ENCODE results near the gene CATSPERD. TPM values are rescaled to one million over a fixed set of nuclear protein-coding genes. Genes with fewer than 3 reads are reported as not detected.

Gene CATSPERD
- total and polyA plus RNA-seq, 4 experiments from 2014 or later: not detected

DNA sequence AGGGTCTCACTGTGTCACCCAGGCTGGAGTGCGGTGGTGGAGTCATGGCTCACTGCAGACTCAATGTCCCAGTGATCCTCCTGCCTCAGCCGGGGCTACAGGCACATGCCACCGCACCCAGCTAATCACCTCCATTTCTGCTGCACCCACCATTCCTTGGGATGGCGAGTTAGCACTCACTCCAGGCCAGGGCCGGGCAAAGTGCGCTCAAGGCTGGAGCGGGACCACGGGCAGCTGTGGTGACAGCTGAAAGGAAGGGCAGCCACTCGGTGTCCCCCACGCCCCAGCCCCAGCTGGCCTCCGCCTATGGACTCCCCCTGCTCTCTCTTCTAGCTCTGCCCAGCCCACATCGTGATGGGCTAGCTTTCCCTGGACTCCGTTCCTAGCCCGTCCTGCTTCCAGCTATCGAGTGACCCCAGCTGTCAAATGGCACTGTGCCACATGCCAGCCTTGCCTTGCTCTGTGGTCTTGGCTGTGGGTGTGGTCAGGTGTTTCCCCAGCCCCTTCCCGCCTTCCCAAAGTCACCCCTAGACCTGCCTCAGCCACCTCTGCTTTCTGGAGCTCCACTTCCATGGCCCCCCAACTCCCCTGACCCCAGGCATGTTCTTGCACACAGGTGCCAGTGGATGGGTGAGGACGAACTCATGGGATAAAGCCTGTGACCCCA lies 44.2 kb upstream of the CATSPERD start:
- peaks cover 0 to 6% (median 0%) of the 10 kb centered on the region in 8 donors for H3K9me3 Mint-ChIP-seq
- Histone ChIP-seq H3K27me3 (ENCODE audit: insufficient read depth, low read length) (no peaks in the 10 kb centered on the region), H3K4me3 (ENCODE audit: low read length in 2 of 2) (no peak overlapping the region), H3K27ac (ENCODE audit: low read depth, low read length) (no peak overlapping the region), H3K9me3 (ENCODE audit: control insufficient read depth in 1 of 2, low read length in 2 of 2) (no peaks in the 10 kb centered on the region), H3K36me3 (ENCODE audit: insufficient read depth, low read length) (no peaks in the 10 kb centered on the region), H3K4me1 (ENCODE audit: insufficient read depth, low read length) (peaks cover 16% of the 10 kb centered on the region)
- no peaks in the 10 kb centered on the region for H3K27me3 Mint-ChIP-seq
- POLR2A ChIA-PET (ENCODE audit: partially characterized antibody): interaction anchor here (0.8 to 2.1 kb wide), 4 partner anchors 10 to 50 kb away, joined by 3 to 6 read pairs (median 4); no protein-coding TSS in a partner anchor
- peaks cover 9 to 21% (median 16%) of the 10 kb centered on the region in 4 donors for H3K4me1 Mint-ChIP-seq
- CTCF ChIA-PET (ENCODE audit: partially characterized antibody): interaction anchor here (2.1 kb wide), 1 partner anchor 11 kb away, joined by 7 read pairs; no protein-coding TSS in a partner anchor
- peak in 1 of 5 donors; percentile 7 for DNase-seq
- no peak overlapping the region for H3K4me3 Mint-ChIP-seq
- H3K27ac Mint-ChIP-seq: peak overlapping the region in 2 of 7 donors; percentile 61 to 70
- H3K36me3 Mint-ChIP-seq: peaks cover 0 to 4% of the 10 kb centered on the region in 2 donors
- intact Hi-C loops (cut with micrococcal nuclease): no loop called here

DNA sequence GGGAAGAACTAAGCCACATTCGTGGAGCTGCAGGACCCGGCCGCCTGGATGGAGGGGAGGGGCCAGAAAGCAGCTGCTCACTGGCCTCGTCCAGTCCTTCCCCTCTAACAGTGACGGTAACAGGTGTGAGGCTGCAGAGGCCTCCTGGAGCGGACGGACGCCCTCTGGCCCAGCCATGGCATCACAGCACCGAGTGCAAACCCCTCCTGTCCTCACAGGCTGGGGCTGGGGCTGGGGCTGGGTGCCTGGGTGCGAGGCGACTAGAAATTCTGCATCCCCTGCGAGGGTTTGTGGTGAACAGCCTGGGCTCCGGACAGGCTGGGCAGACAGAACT lies 43.7 kb upstream of the CATSPERD start:
- H3K4me1 Mint-ChIP-seq: peaks cover 14 to 26% (median 21%) of the 10 kb centered on the region in 4 donors
- no peak for DNase-seq
- Histone ChIP-seq H3K27me3 (ENCODE audit: insufficient read depth, low read length) (no peaks in the 10 kb centered on the region), H3K36me3 (ENCODE audit: insufficient read depth, low read length) (no peaks in the 10 kb centered on the region), H3K27ac (ENCODE audit: low read depth, low read length) (no peak overlapping the region), H3K4me1 (ENCODE audit: insufficient read depth, low read length) (peaks cover 21% of the 10 kb centered on the region), H3K9me3 (ENCODE audit: control insufficient read depth in 1 of 2, low read length in 2 of 2) (no peaks in the 10 kb centered on the region), H3K4me3 (ENCODE audit: low read length in 2 of 2) (no peak overlapping the region)
- H3K27me3 Mint-ChIP-seq: no peaks in the 10 kb centered on the region
- H3K9me3 Mint-ChIP-seq: peaks cover 0 to 6% (median 0%) of the 10 kb centered on the region in 8 donors
- peaks cover 0 to 4% of the 10 kb centered on the region in 2 donors for H3K36me3 Mint-ChIP-seq
- ChIA-PET POLR2A (ENCODE audit: partially characterized antibody) (interaction anchor here (0.8 to 2.1 kb wide), 4 partner anchors 10 to 51 kb away, joined by 3 to 6 read pairs (median 4); no protein-coding TSS in a partner anchor), CTCF (ENCODE audit: partially characterized antibody) (interaction anchor here (2.1 kb wide), 1 partner anchor 10 kb away, joined by 7 read pairs; no protein-coding TSS in a partner anchor)
- no peak overlapping the region for H3K27ac Mint-ChIP-seq
- intact Hi-C loops (cut with micrococcal nuclease): no loop called here
- H3K4me3 Mint-ChIP-seq: no peak overlapping the region

DNA sequence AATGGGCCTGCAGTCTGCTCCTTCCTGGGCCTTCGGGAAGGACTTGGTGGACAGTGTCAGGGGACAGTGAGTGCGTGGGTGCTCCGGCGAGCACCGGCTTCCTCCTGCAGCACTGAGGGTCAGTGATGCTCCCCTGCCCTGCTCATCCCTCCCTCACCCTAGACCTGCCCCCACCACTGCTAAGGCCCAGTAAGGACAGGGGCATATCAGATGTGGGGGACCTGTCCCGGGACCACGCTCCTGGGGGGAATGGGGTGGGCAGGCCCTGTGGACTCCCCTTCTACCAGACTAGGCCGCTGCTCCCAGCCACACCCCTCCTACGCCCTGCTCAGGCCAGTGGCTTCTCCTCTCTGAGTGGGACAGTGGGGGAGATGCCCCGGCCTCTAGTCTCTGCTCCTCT lies 43.3 kb upstream of the CATSPERD start:
- peak overlapping the region in 2 of 7 donors; percentile 19 to 68 for H3K27ac Mint-ChIP-seq
- ChIA-PET CTCF (ENCODE audit: partially characterized antibody) (interaction anchor here (2.1 kb wide), 1 partner anchor 10 kb away, joined by 7 read pairs; no protein-coding TSS in a partner anchor), POLR2A (ENCODE audit: partially characterized antibody) (interaction anchor here (1.0 to 2.1 kb wide), 3 partner anchors 9 to 51 kb away, joined by 3 to 6 read pairs (median 5); no protein-coding TSS in a partner anchor)

DNA sequence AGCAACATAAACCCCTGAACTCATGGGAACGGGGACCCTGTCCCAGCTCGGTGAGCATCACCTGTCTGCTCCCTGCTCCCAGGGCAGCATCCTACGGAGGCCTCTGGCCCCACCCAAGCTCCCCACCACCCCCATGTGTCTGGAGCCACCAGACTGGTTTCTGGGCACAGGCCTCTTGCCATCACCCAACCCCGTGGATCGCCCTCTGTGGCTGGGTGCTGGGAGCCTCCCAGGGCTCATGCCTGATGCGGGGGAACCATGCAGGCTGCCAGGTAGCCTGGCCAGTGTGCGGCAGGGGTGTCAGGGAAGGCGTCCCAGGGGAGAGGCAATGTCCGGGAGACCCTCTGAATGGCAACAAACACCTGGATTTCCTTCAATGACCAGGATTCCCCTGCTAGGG lies 42.9 kb upstream of the CATSPERD start:
- ChIA-PET POLR2A (ENCODE audit: partially characterized antibody) (interaction anchor here (1.2 to 2.1 kb wide), 3 partner anchors 9 to 13 kb away, joined by 4 to 6 read pairs (median 5); no protein-coding TSS in a partner anchor), CTCF (ENCODE audit: partially characterized antibody) (interaction anchor here (2.1 kb wide), 1 partner anchor 9 kb away, joined by 7 read pairs; no protein-coding TSS in a partner anchor)
- peak overlapping the region in 1 of 7 donors; percentile 68 for H3K27ac Mint-ChIP-seq
- Histone ChIP-seq H3K4me1 (ENCODE audit: insufficient read depth, low read length) (peaks cover 21% of the 10 kb centered on the region), H3K36me3 (ENCODE audit: insufficient read depth, low read length) (no peaks in the 10 kb centered on the region), H3K9me3 (ENCODE audit: control insufficient read depth in 1 of 2, low read length in 2 of 2) (no peaks in the 10 kb centered on the region), H3K4me3 (ENCODE audit: low read length in 2 of 2) (no peak overlapping the region), H3K27ac (ENCODE audit: low read depth, low read length) (no peak overlapping the region), H3K27me3 (ENCODE audit: insufficient read depth, low read length) (no peaks in the 10 kb centered on the region)
- H3K4me3 Mint-ChIP-seq: no peak overlapping the region
- intact Hi-C loops (cut with micrococcal nuclease): no loop called here
- H3K4me1 Mint-ChIP-seq: peaks cover 16 to 33% (median 28%) of the 10 kb centered on the region in 4 donors
- no peaks in the 10 kb centered on the region for H3K27me3 Mint-ChIP-seq
- H3K36me3 Mint-ChIP-seq: peaks cover 0 to 4% of the 10 kb centered on the region in 2 donors
- DNase-seq: peak in 1 of 5 donors; percentile 29
- H3K9me3 Mint-ChIP-seq: peaks cover 0 to 6% (median 0%) of the 10 kb centered on the region in 8 donors

More for the DNA sequence above, 43.3 kb upstream of the CATSPERD start:
- DNase-seq: peak in 1 of 5 donors; percentile 16
- Mint-ChIP-seq H3K27me3 (no peaks in the 10 kb centered on the region), H3K9me3 (peaks cover 0 to 6% (median 0%) of the 10 kb centered on the region in 8 donors), H3K4me1 (peaks cover 14 to 30% (median 25%) of the 10 kb centered on the region in 4 donors), H3K4me3 (no peak overlapping the region), H3K36me3 (peaks cover 0 to 4% of the 10 kb centered on the region in 2 donors)
- Histone ChIP-seq H3K36me3 (ENCODE audit: insufficient read depth, low read length) (no peaks in the 10 kb centered on the region), H3K9me3 (ENCODE audit: control insufficient read depth in 1 of 2, low read length in 2 of 2) (no peaks in the 10 kb centered on the region), H3K27ac (ENCODE audit: low read depth, low read length) (no peak overlapping the region), H3K4me1 (ENCODE audit: insufficient read depth, low read length) (peaks cover 21% of the 10 kb centered on the region), H3K27me3 (ENCODE audit: insufficient read depth, low read length) (no peaks in the 10 kb centered on the region), H3K4me3 (ENCODE audit: low read length in 2 of 2) (no peak overlapping the region)
- intact Hi-C loops (cut with micrococcal nuclease): no loop called here

GRCh38 chr19:5678071-5678718 lies 42.2 kb upstream of the CATSPERD start:
- H3K4me3 Mint-ChIP-seq: peak overlapping the region in 1 of 8 donors; percentile 12
- CTCF ChIA-PET (ENCODE audit: partially characterized antibody): no interaction called here
- intact Hi-C loops (cut with micrococcal nuclease): no loop called here
- H3K27ac ChIP-seq (ENCODE audit: low read depth, low read length): no peak overlapping the region
- no peak overlapping the region for H3K4me3 ChIP-seq (ENCODE audit: low read length in 2 of 2)
- peaks cover 0 to 6% (median 0%) of the 10 kb centered on the region in 8 donors for H3K9me3 Mint-ChIP-seq
- H3K27me3 Mint-ChIP-seq: no peaks in the 10 kb centered on the region
- POLR2A ChIA-PET (ENCODE audit: partially characterized antibody): interaction anchor here (0.6 to 2.8 kb wide), 3 partner anchors 9 to 1084 kb away, joined by 4 to 13 read pairs (median 4); no protein-coding TSS in a partner anchor
- peaks cover 21% of the 10 kb centered on the region for H3K4me1 ChIP-seq (ENCODE audit: insufficient read depth, low read length)
- no peak overlapping the region for H3K27ac Mint-ChIP-seq
- no peaks in the 10 kb centered on the region for H3K36me3 ChIP-seq (ENCODE audit: insufficient read depth, low read length)
- H3K4me1 Mint-ChIP-seq: peaks cover 17 to 35% (median 28%) of the 10 kb centered on the region in 4 donors
- peaks cover 0 to 4% of the 10 kb centered on the region in 2 donors for H3K36me3 Mint-ChIP-seq
- no peaks in the 10 kb centered on the region for H3K9me3 ChIP-seq (ENCODE audit: control insufficient read depth in 1 of 2, low read length in 2 of 2)
- DNase-seq: peak in 1 of 5 donors; percentile 33
- H3K27me3 ChIP-seq (ENCODE audit: insufficient read depth, low read length): no peaks in the 10 kb centered on the region

DNA sequence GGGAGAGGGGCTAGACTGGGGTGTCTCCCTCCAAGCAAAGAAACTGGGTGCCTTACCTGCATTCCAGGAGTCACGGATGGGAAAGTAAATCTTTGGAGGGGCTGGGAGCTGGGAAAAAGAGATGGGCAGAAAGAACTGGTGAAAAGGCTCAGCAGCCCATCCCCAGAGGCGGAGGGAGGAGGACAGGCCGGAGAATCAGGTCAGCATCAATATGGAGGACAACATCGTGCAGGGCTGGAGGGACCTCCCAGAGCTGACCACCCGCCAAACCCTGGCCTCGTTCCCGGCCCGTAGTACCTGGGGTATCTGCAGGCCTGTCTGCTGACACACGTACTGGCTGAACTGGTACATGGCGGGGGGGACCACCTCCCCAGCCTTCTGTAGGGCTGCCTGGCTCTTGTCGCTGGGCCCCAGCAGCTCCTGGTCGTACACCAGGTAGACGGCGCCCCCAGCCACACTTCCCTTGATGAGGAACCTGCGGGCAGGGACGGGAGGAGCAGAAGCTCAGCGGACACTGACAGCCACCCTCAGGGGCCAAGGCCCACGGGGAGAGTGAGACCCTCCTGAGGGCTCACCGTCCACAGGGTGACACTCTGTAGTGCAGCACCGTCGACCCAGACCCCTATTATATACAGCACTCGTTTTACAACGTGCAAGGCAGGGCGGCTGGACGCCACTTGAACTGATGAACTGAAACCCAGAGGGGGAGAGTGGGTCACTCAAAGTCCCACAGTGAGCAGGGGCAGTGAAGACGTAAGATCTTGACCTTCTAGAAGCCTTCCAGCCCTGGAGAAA lies 41.0 kb upstream of the CATSPERD start:
- Mint-ChIP-seq H3K27ac (peak overlapping the region; percentile 94 to 100 (median 99)), H3K4me3 (peak overlapping the region; percentile 87 to 98 (median 93)), H3K27me3 (no peaks in the 10 kb centered on the region), H3K4me1 (peaks cover 18 to 41% (median 26%) of the 10 kb centered on the region in 4 donors), H3K36me3 (peaks cover 0 to 4% of the 10 kb centered on the region in 2 donors), H3K9me3 (peaks cover 0 to 6% (median 0%) of the 10 kb centered on the region in 8 donors)
- DNase-seq: no peak
- Histone ChIP-seq H3K27ac (ENCODE audit: low read depth, low read length) (peak overlapping the region; percentile 87), H3K27me3 (ENCODE audit: insufficient read depth, low read length) (no peaks in the 10 kb centered on the region), H3K4me3 (ENCODE audit: low read length in 2 of 2) (peak overlapping the region; percentile 62 to 96), H3K9me3 (ENCODE audit: control insufficient read depth in 1 of 2, low read length in 2 of 2) (no peaks in the 10 kb centered on the region), H3K36me3 (ENCODE audit: insufficient read depth, low read length) (no peaks in the 10 kb centered on the region), H3K4me1 (ENCODE audit: insufficient read depth, low read length) (peaks cover 21% of the 10 kb centered on the region)
- intact Hi-C loops (cut with micrococcal nuclease): loop anchor here (1.0 to 2.0 kb wide), 6 partner anchors 11 to 299 kb away; partner anchors contain the start of genes CATSPERD, LONP1, RANBP3 and RPL36
- ChIA-PET POLR2A (ENCODE audit: partially characterized antibody) (interaction anchor here (0.6 to 2.8 kb wide), 6 partner anchors 7 to 56 kb away, joined by 3 to 13 read pairs (median 4); partner anchors contain the start of genes RPL36 and SAFB), CTCF (ENCODE audit: partially characterized antibody) (no interaction called here)
